HL-60/S4 treated with retinoic acid at 250 ng/mL for 4 days and 3 days (cell line): ENCODE results near the gene MRGPRG.

Experiments
- in situ Hi-C: fragments of 300-500 bp; cut with MboI; formaldehyde crosslinking; loops from 2 replicates; pipeline ENCODE4 v1.7.0; 2022; ENCODE audit warnings: low sequenced_read_pairs

The MRGPRG gene

GRCh38 chr11:3208272-3208671, 10.3 kb downstream of the MRGPRG start:
- in situ Hi-C loops = no loop called here

- in situ Hi-C loops = no loop called here
Measured at GRCh38 chr11:3207526-3208189, 11.0 kb downstream of the MRGPRG start.

GRCh38 chr11:3206922-3207204, 11.8 kb downstream of the MRGPRG start:
- in situ Hi-C loops = no loop called here

- in situ Hi-C loops = no loop called here
Measured at GRCh38 chr11:3206156-3206921, 12.3 kb downstream of the MRGPRG start.

GRCh38 chr11:3205261-3206155, 13.1 kb downstream of the MRGPRG start:
- in situ Hi-C loops = no loop called here

GRCh38 chr11:3204141-3205015, 14.2 kb downstream of the MRGPRG start:
- in situ Hi-C loops = no loop called here

- in situ Hi-C loops = no loop called here
Measured at GRCh38 chr11:3203221-3204043, 15.2 kb downstream of the MRGPRG start.

- in situ Hi-C loops = no loop called here
Measured at GRCh38 chr11:3202759-3203158, 15.9 kb downstream of the MRGPRG start.

GRCh38 chr11:3202305-3202704, 16.3 kb downstream of the MRGPRG start:
- in situ Hi-C loops = no loop called here

GRCh38 chr11:3201677-3202181, 16.9 kb downstream of the MRGPRG start:
- in situ Hi-C loops = no loop called here

GRCh38 chr11:3201112-3201581, 17.5 kb downstream of the MRGPRG start:
- in situ Hi-C loops = no loop called here

GRCh38 chr11:3200388-3201111, 18.1 kb downstream of the MRGPRG start:
- in situ Hi-C loops = no loop called here

GRCh38 chr11:3199537-3200295, 18.9 kb downstream of the MRGPRG start:
- in situ Hi-C loops = no loop called here

GRCh38 chr11:3198815-3199214, 19.8 kb downstream of the MRGPRG start:
- in situ Hi-C loops = no loop called here

GRCh38 chr11:3197878-3198528, 20.6 kb downstream of the MRGPRG start:
- in situ Hi-C loops = no loop called here

- in situ Hi-C loops = no loop called here
Measured at GRCh38 chr11:3197044-3197695, 21.4 kb downstream of the MRGPRG start.
